HepG2 (cell line): ENCODE data around the gene MRRF. TPM values are rescaled to one million over a fixed set of nuclear protein-coding genes. Genes with fewer than 3 reads are reported as not detected.

Experiments
- BHLHE40 ChIP-seq: IDR thresholded peaks from 2 replicates; pipeline ENCODE4 v1.6.1; 2011; ENCODE audit warnings: low read length, improper control_type of control experiment
- CHD2 ChIP-seq: IDR thresholded peaks from 2 replicates; pipeline ENCODE4 v1.6.1; 2011; ENCODE audit warnings: low read depth, low read length, improper control_type of control experiment
- GATAD1 ChIP-seq: IDR thresholded peaks from 2 replicates; pipeline ENCODE4 v1.6.1; 2016; ENCODE audit warnings: missing genetic modification reagents, missing compliant biosample characterization
- GATAD2A ChIP-seq: IDR thresholded peaks from 2 replicates; pipeline ENCODE4 v1.6.1; 2016
- HIC2 ChIP-seq: sonication (generic); formaldehyde crosslinking; IDR thresholded peaks from 2 replicates; pipeline ENCODE4 v1.9.0; 2022; ENCODE audit warnings: low read depth, missing genetic modification reagents
- IKZF5 ChIP-seq: IDR thresholded peaks from 2 replicates; pipeline ENCODE4 v1.6.1; 2018; ENCODE audit warnings: missing genetic modification reagents, mild to moderate bottlenecking, missing compliant biosample characterization
- JDP2 ChIP-seq: sonication (generic); formaldehyde crosslinking; IDR thresholded peaks from 2 replicates; pipeline ENCODE4 v1.8.1; 2022; ENCODE audit warnings: missing genetic modification reagents, borderline replicate concordance
- KDM6A ChIP-seq: IDR thresholded peaks from 2 replicates; pipeline ENCODE4 v1.6.1; 2016; ENCODE audit warnings: low read depth
- PLRG1 ChIP-seq: fragments of 450-650 bp; conservative IDR thresholded peaks from 2 replicates; pipeline ENCODE4 v1.6.1; 2016
- SIN3A ChIP-seq: IDR thresholded peaks from 2 replicates; pipeline ENCODE4 v1.6.1; 2011; ENCODE audit warnings: low read depth, mild to moderate bottlenecking, control low read depth, low read length, borderline replicate concordance
- SP4 ChIP-seq: sonication (generic); formaldehyde crosslinking; IDR thresholded peaks from 2 replicates; pipeline ENCODE4 v1.8.1; 2023; ENCODE audit warnings: mild to moderate bottlenecking, missing genetic modification reagents
- TERF1 ChIP-seq: sonication (generic); formaldehyde crosslinking; IDR thresholded peaks from 2 replicates; pipeline ENCODE4 v1.8.0; 2022; ENCODE audit warnings: mild to moderate bottlenecking, missing genetic modification reagents, moderate library complexity
- YEATS2 ChIP-seq: sonication (generic); formaldehyde crosslinking; IDR thresholded peaks from 2 replicates; pipeline ENCODE4 v1.4.0; 2020; ENCODE audit warnings: missing genetic modification reagents, borderline replicate concordance
- ZBTB33 ChIP-seq: sonication (generic); formaldehyde crosslinking; IDR thresholded peaks from 2 replicates; pipeline ENCODE4 v1.4.0; 2020; ENCODE audit warnings: missing genetic modification reagents
- ZBTB46 ChIP-seq: sonication (generic); formaldehyde crosslinking; IDR thresholded peaks from 2 replicates; pipeline ENCODE4 v1.4.0; 2020; ENCODE audit warnings: mild to moderate bottlenecking, missing genetic modification reagents, borderline replicate concordance
- ZFYVE20 ChIP-seq: sonication (generic); formaldehyde crosslinking; IDR thresholded peaks from 2 replicates; pipeline ENCODE4 v1.8.0; 2023; ENCODE audit warnings: low read depth, mild to moderate bottlenecking, moderate library complexity, missing genetic modification reagents, borderline replicate concordance
- ZNF160 ChIP-seq: sonication (generic); formaldehyde crosslinking; IDR thresholded peaks from 2 replicates; pipeline ENCODE4 v1.8.0; 2022; ENCODE audit warnings: mild to moderate bottlenecking, inconsistent platforms, missing genetic modification reagents
- ZNF639 ChIP-seq: conservative IDR thresholded peaks from 2 replicates; pipeline ENCODE4 v1.6.1; 2018; ENCODE audit warnings: missing genetic modification reagents
- ZNF660 ChIP-seq: sonication (generic); formaldehyde crosslinking; IDR thresholded peaks from 2 replicates; pipeline ENCODE4 v1.5.1; 2020; ENCODE audit warnings: mild to moderate bottlenecking, low read depth, missing genetic modification reagents, borderline replicate concordance
- ZNF761 ChIP-seq: sonication (generic); formaldehyde crosslinking; conservative IDR thresholded peaks from 2 replicates; pipeline ENCODE4 v1.4.0; 2020; ENCODE audit warnings: mild to moderate bottlenecking, missing genetic modification reagents
- ZSCAN9 ChIP-seq: IDR thresholded peaks from 2 replicates; pipeline ENCODE4 v1.6.1; 2016; ENCODE audit warnings: borderline replicate concordance
- polyA plus RNA-seq, 8 experiments: library from polyadenylated mRNA; depleted of rRNA in 3 of 8; stranded (reverse) in 7 of 8; unstranded in 1 of 8; fragments of >200 nt; fragmentation: Illumina TruSeq in 4 of 8; extraction: Trizol in 4 of 8; gene quantifications; 2 replicates each; pipeline versions ENCODE4 v1.2.1 to v1.2.3, GENCODE V29; 2011 to 2016; ENCODE audit warnings: low read depth in 4 of 8, missing spikeins in 1 of 8, mixed read lengths in 1 of 8; ENCODE audit not compliant: insufficient read depth in 1 of 8
- total RNA-seq, 5 experiments: library from RNA; depleted of rRNA; stranded (reverse); fragments of >200 nt; fragmentation: Illumina TruSeq; extraction: Trizol; gene quantifications; 2 replicates each; pipeline ENCODE4 v1.2.3, GENCODE V29; 2016; ENCODE audit warnings: low read depth in 1 of 5

MRRF gene
- total and polyA plus RNA-seq, 2 of the 13 experiments (the other 11 are each of a cell fraction or from before 2014, with no cell fraction given), result 37.3 to 44.3 TPM

GRCh38 chr9:122346478-122347347, 82.0 kb downstream of the MRRF start (continued):
- TF ChIP-seq GATAD1 (no peak), ZNF660 (CRISPR knock-in tag) (no peak), ZBTB33 (CRISPR knock-in tag) (no peak), IKZF5 (no peak), TERF1 (no peak), SP4 (CRISPR knock-in tag) (peak; percentile 60; the same call in 1 of the 2 replicates), ZNF160 (no peak), ZBTB46 (no peak), HIC2 (CRISPR knock-in tag) (no peak; the same call in 1 of the 2 replicates), ZFYVE20 (CRISPR knock-in tag) (no peak), ZNF761 (CRISPR knock-in tag) (no peak), PLRG1 (no peak), ZNF639 (CRISPR knock-in tag) (no peak), JDP2 (CRISPR knock-in tag) (no peak), YEATS2 (CRISPR knock-in tag) (no peak), ZSCAN9 (CRISPR knock-in tag) (no peak), GATAD2A (0 out of 2 replicates have a peak, but pooled peaks have one; percentile 18), CHD2 (no peak), BHLHE40 (peak; percentile 60), KDM6A (no peak), SIN3A (no peak)
